Colonic mucosa (tissue), 4 donors: Measurements from ENCODE around the gene VPS50. TPM values are rescaled to one million over a fixed set of nuclear protein-coding genes. Genes with fewer than 3 reads are reported as not detected.

Experiments
- DNase-seq: peaks from one replicate; pipeline ENCODE4 v3.0.0-alpha.2; 2020
- H3K27ac ChIP-seq: fragments of 200-600 bp; one replicate; pipeline ENCODE4 v1.8.0; 2021
- H3K27me3 ChIP-seq: fragments of 200-600 bp; one replicate; pipeline ENCODE4 v1.8.0; 2021
- H3K36me3 ChIP-seq: fragments of 200-600 bp; one replicate; pipeline ENCODE4 v1.8.0; 2021
- H3K4me1 ChIP-seq: fragments of 200-600 bp; one replicate; pipeline ENCODE4 v1.8.0; 2021; ENCODE audit warnings: mild to moderate bottlenecking
- H3K4me3 ChIP-seq: fragments of 200-600 bp; one replicate; pipeline ENCODE4 v1.8.0; 2021
- H3K9ac ChIP-seq, 2 donors: one replicate each; pipeline ENCODE4 v1.7.0; 2013; ENCODE audit warnings: control low read depth in 2 of 2, low read depth in 2 of 2, low read length in 2 of 2
- H3K9me3 ChIP-seq: fragments of 200-600 bp; one replicate; pipeline ENCODE4 v1.8.0; 2021
- CTCF ChIP-seq: fragments of 200-600 bp; IDR thresholded peaks from one replicate; pipeline ENCODE4 v1.8.0; 2022; ENCODE audit warnings: antibody characterized with exemption, mild to moderate bottlenecking
- intact Hi-C: fragments of 100-400 bp; cut with DNase I; formaldehyde crosslinking; loops from one replicate; pipeline ENCODE4 v1.14.1; 2022
- total RNA-seq, 2 donors: library from RNA; stranded (reverse); fragmentation: NEBNext Ultra II Directional in 1 of 2; extraction: Animal tissue kit (Norgen Biotek cat#: 25700) in 1 of 2; gene quantifications; one replicate each; pipeline ENCODE4 v1.2.1, GENCODE V29; 2021
- donor health status: healthy.
- donor health status: DM: no; HTN: no; CAD: no.
- donor health status: DM: no; HTN: no; CAD: no.

The VPS50 gene
- total RNA-seq, 2 donors from 2014 or later: 27.2 to 29.0 TPM

- H3K4me1 ChIP-seq: no peaks in the 10 kb centered on the region
- H3K4me3 ChIP-seq: no peak overlapping the region
- H3K9me3 ChIP-seq: no peaks in the 10 kb centered on the region
- DNase-seq: no peak
- intact Hi-C loops: no loop called here
- no peaks in the 10 kb centered on the region for H3K36me3 ChIP-seq
- TF ChIP-seq CTCF: no peak
- H3K9ac ChIP-seq: no peak overlapping the region
- no peak overlapping the region for H3K27ac ChIP-seq
- no peaks in the 10 kb centered on the region for H3K27me3 ChIP-seq
Measured at GRCh38 chr7:93298671-93299070, 66.5 kb downstream of the VPS50 start.

- Histone ChIP-seq H3K27ac (no peak overlapping the region), H3K4me3 (no peak overlapping the region), H3K9ac (no peak overlapping the region), H3K27me3 (no peaks in the 10 kb centered on the region), H3K4me1 (no peaks in the 10 kb centered on the region), H3K36me3 (peaks cover 6% of the 10 kb centered on the region), H3K9me3 (no peaks in the 10 kb centered on the region)
- intact Hi-C loops: no loop called here
- DNase-seq: no peak
- TF ChIP-seq CTCF: no peak
Measured at GRCh38 chr7:93301736-93302135, 69.6 kb downstream of the VPS50 start.

GRCh38 chr7:93307131-93307660 lies 75.0 kb downstream of the VPS50 start:
- H3K9me3 ChIP-seq: no peaks in the 10 kb centered on the region
- H3K27ac ChIP-seq: no peak overlapping the region
- intact Hi-C loops: no loop called here
- DNase-seq: no peak
- H3K9ac ChIP-seq: no peak overlapping the region
- no peaks in the 10 kb centered on the region for H3K27me3 ChIP-seq
- peaks cover 6% of the 10 kb centered on the region for H3K36me3 ChIP-seq
- no peaks in the 10 kb centered on the region for H3K4me1 ChIP-seq
- H3K4me3 ChIP-seq: no peak overlapping the region
- no peak for TF ChIP-seq CTCF

GRCh38 chr7:93307943-93308342 lies 75.8 kb downstream of the VPS50 start:
- DNase-seq: no peak
- H3K9me3 ChIP-seq: no peaks in the 10 kb centered on the region
- H3K27ac ChIP-seq: no peak overlapping the region
- intact Hi-C loops: no loop called here
- no peaks in the 10 kb centered on the region for H3K27me3 ChIP-seq
- peaks cover 6% of the 10 kb centered on the region for H3K36me3 ChIP-seq
- no peaks in the 10 kb centered on the region for H3K4me1 ChIP-seq
- TF ChIP-seq CTCF: no peak
- no peak overlapping the region for H3K9ac ChIP-seq
- H3K4me3 ChIP-seq: no peak overlapping the region

GRCh38 chr7:93310346-93310745 lies 78.2 kb downstream of the VPS50 start:
- no peak overlapping the region for H3K9ac ChIP-seq
- no peaks in the 10 kb centered on the region for H3K9me3 ChIP-seq
- H3K4me1 ChIP-seq: no peaks in the 10 kb centered on the region
- intact Hi-C loops: no loop called here
- no peak overlapping the region for H3K27ac ChIP-seq
- no peak for TF ChIP-seq CTCF
- no peak overlapping the region for H3K4me3 ChIP-seq
- H3K36me3 ChIP-seq: no peaks in the 10 kb centered on the region
- no peak for DNase-seq
- H3K27me3 ChIP-seq: no peaks in the 10 kb centered on the region

- H3K4me1 ChIP-seq: no peaks in the 10 kb centered on the region
- H3K36me3 ChIP-seq: no peaks in the 10 kb centered on the region
- intact Hi-C loops: no loop called here
- H3K9me3 ChIP-seq: no peaks in the 10 kb centered on the region
- TF ChIP-seq CTCF: no peak
- H3K27me3 ChIP-seq: no peaks in the 10 kb centered on the region
- H3K4me3 ChIP-seq: no peak overlapping the region
- H3K9ac ChIP-seq: no peak overlapping the region
- H3K27ac ChIP-seq: no peak overlapping the region
- DNase-seq: no peak
Measured at GRCh38 chr7:93314449-93314848, 82.3 kb downstream of the VPS50 start.
